Neutrophil (primary cell): ENCODE measurements around the gene RNGTT.
A peak's percentile ranks its signal among the peaks of the same experiment; 100 is the strongest.
"Not testable (repeated sequence)": the region's sequence is repeated elsewhere in the genome, so short reads cannot be mapped to it uniquely, and the experiment has no call there.

ENCODE experiments used
- H3K27ac ChIP-seq: fragments of 200-600 bp; sonication (generic); 2 replicates; pipeline ENCODE4 v1.5.1; 2016; ENCODE audit warnings: mild to moderate bottlenecking, moderate library complexity
- H3K27me3 ChIP-seq: fragments of 200-600 bp; sonication (generic); 2 replicates; pipeline ENCODE4 v1.6.0; 2016; ENCODE audit warnings: mild to moderate bottlenecking
- H3K36me3 ChIP-seq: fragments of 200-600 bp; sonication (generic); 2 replicates; pipeline ENCODE4 v1.5.1; 2017
- H3K4me1 ChIP-seq, 2 experiments: fragments of 200-600 bp in 1 of 2; sonication (generic) in 1 of 2; 1 replicate in 1 of 2; 2 replicates in 1 of 2; pipeline versions ENCODE4 v1.5.1 to v1.6.1; 2013 to 2016; ENCODE audit warnings: low read depth in 1 of 2, low read length in 1 of 2, mild to moderate bottlenecking in 1 of 2, moderate library complexity in 1 of 2; ENCODE audit not compliant: control insufficient read depth in 1 of 2, insufficient read depth in 1 of 2
- H3K4me3 ChIP-seq, 2 experiments: fragments of 200-600 bp in 1 of 2; sonication (generic) in 1 of 2; 1 replicate in 1 of 2; 2 replicates in 1 of 2; pipeline ENCODE4 v1.5.1; 2013 to 2016; ENCODE audit warnings: low read depth in 1 of 2, low read length in 1 of 2, mild to moderate bottlenecking in 1 of 2, moderate library complexity in 1 of 2
- H3K9me3 ChIP-seq: fragments of 200-600 bp; sonication (generic); 2 replicates; pipeline ENCODE4 v1.5.1; 2016
- TF ChIP-seq, protein P1 (sequence below): fragments of 200-600 bp; sonication (generic); IDR thresholded peaks from 2 replicates; pipeline ENCODE4 v1.5.1; 2016; ENCODE audit warnings: antibody characterized with exemption

RNGTT gene

DNA sequence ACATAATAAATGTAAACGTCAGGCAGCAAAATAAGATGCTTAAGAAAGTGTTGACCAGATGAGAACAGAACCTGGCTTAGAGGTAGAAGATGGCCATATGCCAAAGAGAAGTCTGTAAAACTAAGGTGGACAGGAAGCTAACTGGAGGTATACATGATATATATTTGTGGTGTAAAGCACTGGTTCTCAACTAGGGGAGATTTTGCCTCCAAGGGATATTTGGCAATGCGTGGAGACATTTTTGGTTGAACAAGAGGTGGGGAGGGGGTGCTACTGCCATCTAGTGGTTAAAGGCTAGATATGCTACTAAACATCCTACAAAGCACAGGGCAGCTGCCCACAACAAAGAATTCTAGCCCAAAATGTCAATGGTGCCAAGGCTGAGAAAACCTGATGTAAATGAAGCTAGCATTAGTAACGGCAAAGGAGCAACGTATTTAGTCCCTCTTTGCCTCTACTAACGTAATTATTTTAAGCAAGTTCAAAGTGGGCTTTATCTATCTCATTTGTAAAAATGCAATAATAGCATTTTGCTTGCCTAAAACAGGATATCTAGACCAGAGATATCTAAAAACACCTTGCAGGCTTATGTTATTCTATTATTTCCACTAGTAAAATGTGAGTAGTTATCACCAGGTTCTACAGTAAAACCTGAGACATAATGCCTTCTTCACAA is 182.6 kb downstream of the RNGTT start:
- no peaks in the 10 kb centered on the region for H3K27me3 ChIP-seq
- H3K27ac ChIP-seq: no peak overlapping the region
- TF ChIP-seq, protein P1, sequence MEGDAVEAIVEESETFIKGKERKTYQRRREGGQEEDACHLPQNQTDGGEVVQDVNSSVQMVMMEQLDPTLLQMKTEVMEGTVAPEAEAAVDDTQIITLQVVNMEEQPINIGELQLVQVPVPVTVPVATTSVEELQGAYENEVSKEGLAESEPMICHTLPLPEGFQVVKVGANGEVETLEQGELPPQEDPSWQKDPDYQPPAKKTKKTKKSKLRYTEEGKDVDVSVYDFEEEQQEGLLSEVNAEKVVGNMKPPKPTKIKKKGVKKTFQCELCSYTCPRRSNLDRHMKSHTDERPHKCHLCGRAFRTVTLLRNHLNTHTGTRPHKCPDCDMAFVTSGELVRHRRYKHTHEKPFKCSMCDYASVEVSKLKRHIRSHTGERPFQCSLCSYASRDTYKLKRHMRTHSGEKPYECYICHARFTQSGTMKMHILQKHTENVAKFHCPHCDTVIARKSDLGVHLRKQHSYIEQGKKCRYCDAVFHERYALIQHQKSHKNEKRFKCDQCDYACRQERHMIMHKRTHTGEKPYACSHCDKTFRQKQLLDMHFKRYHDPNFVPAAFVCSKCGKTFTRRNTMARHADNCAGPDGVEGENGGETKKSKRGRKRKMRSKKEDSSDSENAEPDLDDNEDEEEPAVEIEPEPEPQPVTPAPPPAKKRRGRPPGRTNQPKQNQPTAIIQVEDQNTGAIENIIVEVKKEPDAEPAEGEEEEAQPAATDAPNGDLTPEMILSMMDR: peak; percentile 76
- H3K4me1 ChIP-seq: no peaks in the 10 kb centered on the region
- no peak overlapping the region for H3K4me3 ChIP-seq
- H3K36me3 ChIP-seq: no peaks in the 10 kb centered on the region
- no peaks in the 10 kb centered on the region for H3K9me3 ChIP-seq

GRCh38 chr6:88775866-88776571 is 187.4 kb downstream of the RNGTT start:
- Histone ChIP-seq H3K27ac (no peak overlapping the region), H3K36me3 (no peaks in the 10 kb centered on the region), H3K4me1 (no peaks in the 10 kb centered on the region), H3K27me3 (no peaks in the 10 kb centered on the region), H3K9me3 (no peaks in the 10 kb centered on the region), H3K4me3 (no peak overlapping the region)
- TF ChIP-seq, protein P1: no peak

- not testable (repeated sequence) for H3K4me3 ChIP-seq, H3K36me3 ChIP-seq, H3K9me3 ChIP-seq
Measured at GRCh38 chr6:88768114-88768513, 195.3 kb downstream of the RNGTT start.

GRCh38 chr6:88764081-88764480 is 199.3 kb downstream of the RNGTT start:
- no peaks in the 10 kb centered on the region for H3K27me3 ChIP-seq
- H3K4me1 ChIP-seq: no peaks in the 10 kb centered on the region
- no peak overlapping the region for H3K27ac ChIP-seq
- H3K9me3 ChIP-seq: no peaks in the 10 kb centered on the region
- no peak overlapping the region for H3K4me3 ChIP-seq
- no peaks in the 10 kb centered on the region for H3K36me3 ChIP-seq
- TF ChIP-seq, protein P1: no peak

More at GRCh38 chr6:88768114-88768513, 195.3 kb downstream of the RNGTT start:
- H3K27ac ChIP-seq, H3K4me1 ChIP-seq, H3K27me3 ChIP-seq: not testable (repeated sequence)

DNA sequence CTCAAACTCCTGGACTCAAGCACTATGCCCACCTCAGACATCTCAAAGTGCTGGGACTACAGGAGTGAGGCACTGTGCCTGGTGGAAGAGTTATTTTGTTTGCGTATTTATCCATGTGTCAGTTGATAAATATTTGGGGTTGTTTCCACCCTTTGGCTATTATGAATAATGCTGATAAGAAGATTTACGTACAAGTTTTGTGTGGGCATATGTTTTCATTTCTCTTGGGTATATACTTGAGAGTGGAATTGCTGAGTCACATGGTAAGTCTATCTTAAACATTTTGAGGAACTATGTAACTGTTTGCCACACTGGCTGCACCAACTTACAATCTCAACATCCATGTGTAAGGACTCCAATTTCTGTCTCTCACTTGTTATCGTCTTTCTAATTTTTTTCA is 200.3 kb downstream of the RNGTT start:
- Histone ChIP-seq H3K27me3 (no peaks in the 10 kb centered on the region), H3K36me3 (no peaks in the 10 kb centered on the region), H3K27ac (no peak overlapping the region), H3K9me3 (no peaks in the 10 kb centered on the region), H3K4me3 (no peak overlapping the region), H3K4me1 (no peaks in the 10 kb centered on the region)
- TF ChIP-seq, protein P1: no peak
